Stimulated activated CD4-positive, alpha-beta T cell treated with anti-CD3 and anti-CD28 coated beads, Interleukin-1b, Interleukin-23, amount 100 ng/mL, for 1 hour (primary cell): ENCODE data around the gene TBX1.
A peak's percentile ranks its signal among the peaks of the same experiment; 100 is the strongest.

Experiments
- DNase-seq, 2 donors: peaks; one replicate each; pipeline ENCODE4 v3.0.0-alpha.2; 2020; ENCODE audit warnings: low read depth in 2 of 2

Gene TBX1

GRCh38 chr22:19753090-19753842, 7.3 kb upstream of the TBX1 start:
- no peak for DNase-seq

- no peak for DNase-seq
Measured at GRCh38 chr22:19753996-19754700, 6.4 kb upstream of the TBX1 start.

- no peak for DNase-seq
Measured at GRCh38 chr22:19754701-19755144, 5.9 kb upstream of the TBX1 start.

- DNase-seq = no peak
Measured at GRCh38 chr22:19755145-19755710, 5.3 kb upstream of the TBX1 start.

- DNase-seq = no peak
Measured at GRCh38 chr22:19755722-19756287, 4.8 kb upstream of the TBX1 start.

GRCh38 chr22:19756288-19757128, 4.1 kb upstream of the TBX1 start:
- DNase-seq = peak; percentile 44 to 47

GRCh38 chr22:19757140-19757984, 3.2 kb upstream of the TBX1 start:
- DNase-seq = no peak

- DNase-seq = no peak
Measured at GRCh38 chr22:19757985-19758895, 2.3 kb upstream of the TBX1 start.

GRCh38 chr22:19758896-19759426, 1.6 kb upstream of the TBX1 start:
- no peak for DNase-seq

- no peak for DNase-seq
Measured at GRCh38 chr22:19759427-19760057, 1.0 kb upstream of the TBX1 start.

- DNase-seq = no peak
Measured at GRCh38 chr22:19760951-19761724, 560 bp downstream of the TBX1 start.

GRCh38 chr22:19761725-19762567, 1.4 kb downstream of the TBX1 start:
- no peak for DNase-seq

GRCh38 chr22:19762568-19763457, 2.2 kb downstream of the TBX1 start:
- DNase-seq = no peak

- no peak for DNase-seq
Measured at GRCh38 chr22:19763458-19764298, 3.1 kb downstream of the TBX1 start.

GRCh38 chr22:19764299-19764593, 3.7 kb downstream of the TBX1 start:
- DNase-seq = no peak
